HG02973 (cell line): ENCODE data around the gene RBBP8NL.

Experiments used
- ATAC-seq: cut with Tn5 transposase; IDR thresholded peaks from one replicate; pipeline ENCODE4 v1.9.1; 2021; ENCODE audit warnings: moderate library complexity; ENCODE audit not compliant: unreplicated experiment

RBBP8NL gene, protein sequence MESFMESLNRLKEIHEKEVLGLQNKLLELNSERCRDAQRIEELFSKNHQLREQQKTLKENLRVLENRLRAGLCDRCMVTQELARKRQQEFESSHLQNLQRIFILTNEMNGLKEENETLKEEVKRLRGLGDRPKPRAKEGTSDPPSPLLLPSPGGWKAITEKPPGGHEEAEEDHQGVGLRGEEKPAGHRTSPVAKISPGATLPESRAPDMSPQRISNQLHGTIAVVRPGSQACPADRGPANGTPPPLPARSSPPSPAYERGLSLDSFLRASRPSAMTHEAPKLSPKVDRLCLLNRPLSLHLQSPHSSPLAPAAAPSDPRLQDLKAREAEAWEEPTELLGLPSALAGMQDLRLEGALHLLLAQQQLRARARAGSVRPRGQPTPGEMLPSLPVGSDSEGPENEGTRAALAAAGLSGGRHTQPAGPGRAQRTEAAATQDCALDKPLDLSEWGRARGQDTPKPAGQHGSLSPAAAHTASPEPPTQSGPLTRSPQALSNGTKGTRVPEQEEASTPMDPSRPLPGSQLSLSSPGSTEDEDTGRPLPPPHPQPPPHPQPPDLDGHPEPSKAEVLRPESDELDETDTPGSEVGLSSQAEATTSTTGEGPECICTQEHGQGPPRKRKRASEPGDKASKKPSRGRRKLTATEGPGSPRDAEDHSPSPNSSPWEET

DNA sequence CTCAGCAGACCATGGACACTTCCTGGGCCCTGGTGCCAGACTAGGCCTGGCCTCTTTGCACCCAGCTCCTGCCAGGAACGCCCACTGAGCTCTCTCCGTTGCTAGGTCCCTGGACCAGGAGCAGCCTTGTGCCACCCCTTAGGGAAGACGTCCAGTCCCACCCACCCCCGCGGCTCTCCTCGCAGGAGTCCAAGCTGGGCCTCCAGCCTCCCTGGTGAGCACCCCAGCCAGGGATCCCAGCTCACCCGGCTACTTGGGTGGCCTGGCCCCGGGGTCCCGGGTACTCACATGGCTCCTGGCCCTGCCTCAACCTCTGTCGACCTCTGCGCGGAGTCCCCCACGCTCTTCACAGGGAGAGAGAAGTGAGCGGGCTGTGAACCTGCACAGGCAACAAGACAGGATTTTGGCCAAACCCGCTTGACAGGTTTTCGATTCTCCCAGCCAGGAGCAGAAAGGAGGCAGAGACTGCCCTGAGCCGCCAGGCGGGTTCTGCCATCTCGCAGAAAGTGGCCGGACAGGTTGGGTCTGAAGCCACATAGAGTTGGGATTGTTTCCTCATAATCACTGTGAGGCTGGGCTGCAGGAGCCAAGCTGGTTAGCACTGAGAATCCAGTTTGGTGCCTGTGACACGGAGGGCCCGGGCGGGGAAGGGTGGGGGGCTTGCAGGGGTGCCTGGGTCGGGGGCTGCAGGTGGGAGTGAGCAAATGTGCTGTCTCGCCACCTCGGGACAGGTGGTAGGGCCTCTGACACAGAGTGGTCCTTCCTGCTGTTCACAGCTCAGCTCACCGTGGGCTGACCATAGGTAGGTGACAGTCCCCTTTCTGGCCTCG, at the start of gene RBBP8NL:
Gene RBBP8NL, minus strand, starts transcription at position 368 of the 830 bp plus-strand sequence. CDS start 7,892 bp downstream, outside the sequence.
- no peak for ATAC-seq

DNA sequence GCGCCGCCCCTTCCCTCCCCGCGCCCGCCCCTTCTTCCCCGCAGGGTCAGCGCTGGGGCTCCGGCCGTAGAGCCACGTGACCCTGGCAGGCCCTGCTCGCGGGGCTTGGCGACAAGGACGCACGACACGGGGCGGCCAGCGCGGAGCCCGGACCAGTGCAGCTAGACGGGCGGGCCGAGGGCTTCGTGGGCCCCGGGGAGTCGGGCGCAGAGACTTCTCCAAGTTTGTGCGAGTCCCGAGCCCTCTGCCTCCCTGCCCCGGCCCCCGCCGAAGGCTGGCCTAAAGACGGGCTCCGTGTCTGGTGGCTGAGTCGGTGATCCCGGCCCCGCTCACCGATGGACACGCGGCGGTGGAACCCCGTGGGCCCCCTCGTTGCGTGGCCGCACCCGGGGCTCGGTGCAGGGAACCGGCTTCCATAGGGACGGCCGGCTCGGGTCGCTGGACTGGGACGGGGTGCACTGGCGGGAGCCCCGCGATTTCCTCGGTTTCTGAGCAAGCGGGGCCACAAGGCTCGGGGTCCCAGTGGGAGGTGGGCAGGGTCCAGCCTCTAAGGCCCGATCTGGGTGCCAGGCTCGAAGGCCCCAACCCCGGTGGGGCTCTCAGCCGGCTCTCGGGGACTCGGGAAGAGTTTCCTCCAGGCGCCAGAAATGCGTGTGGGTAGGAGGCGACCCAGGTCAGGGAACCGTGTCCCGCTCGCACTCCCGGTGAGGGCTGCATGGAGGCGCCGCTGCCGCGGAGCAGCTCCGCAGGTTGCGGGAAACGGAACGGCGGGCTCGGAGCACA, 48.9 kb upstream of the RBBP8NL start:
- ATAC-seq, result no peak

DNA sequence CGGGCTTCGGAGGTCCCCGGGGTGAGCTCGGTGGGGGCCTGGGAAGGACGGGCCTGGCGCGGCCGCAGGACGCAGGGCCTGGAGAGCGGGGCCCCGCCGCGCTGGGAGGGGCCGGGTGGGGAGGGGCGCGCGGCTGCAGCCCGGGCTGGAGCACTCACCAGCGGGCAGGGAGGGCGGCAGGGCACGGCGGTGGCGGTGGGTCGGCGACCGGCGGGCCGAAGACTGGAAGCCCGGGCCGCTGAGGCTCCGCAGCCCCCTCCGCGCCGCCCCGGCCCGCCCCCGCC, 48.4 kb upstream of the RBBP8NL start, which contains the start of gene GATA5:
Gene GATA5, minus strand, starts transcription at position 224 of the 284 bp plus-strand sequence. CDS start 474 bp downstream, outside the sequence.
- no peak for ATAC-seq

DNA sequence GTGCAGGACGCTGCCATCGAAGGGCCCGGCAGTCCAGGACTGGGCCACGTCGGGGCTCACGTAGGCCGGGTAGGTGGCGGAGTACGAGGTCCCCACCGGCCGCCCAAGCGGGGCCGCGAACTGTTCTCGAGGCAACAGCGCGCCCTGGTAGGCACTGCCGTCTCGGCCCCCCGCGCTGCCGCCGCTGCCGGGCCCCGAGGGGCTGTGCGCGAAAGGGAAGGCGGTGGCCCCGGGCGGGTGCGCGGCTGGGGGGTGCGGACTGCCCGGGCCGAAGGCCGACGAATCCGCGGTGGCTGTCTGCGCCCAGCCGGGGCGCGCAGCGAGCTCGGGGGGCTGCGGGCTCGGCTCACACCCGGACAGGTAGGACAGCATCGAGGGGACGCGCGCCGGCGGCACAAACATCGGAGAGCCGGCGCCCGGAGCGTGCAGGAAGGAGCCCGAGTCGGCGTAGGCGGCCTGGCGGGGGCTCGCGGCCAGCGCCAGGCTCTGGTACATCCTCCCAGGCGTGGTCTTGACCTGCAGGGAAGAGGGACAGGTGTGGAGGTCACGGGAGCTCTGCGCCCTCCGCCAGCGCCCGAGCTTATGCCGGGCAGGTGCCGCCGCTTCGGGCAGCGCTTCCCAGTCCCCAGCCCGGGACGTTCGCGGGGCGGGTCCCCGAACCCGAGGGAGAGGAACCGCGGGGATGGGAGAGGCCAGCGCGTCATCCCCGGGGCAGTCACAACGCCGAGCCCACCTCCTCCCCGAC, 47.9 kb upstream of the RBBP8NL start:
- ATAC-seq, result no peak

DNA sequence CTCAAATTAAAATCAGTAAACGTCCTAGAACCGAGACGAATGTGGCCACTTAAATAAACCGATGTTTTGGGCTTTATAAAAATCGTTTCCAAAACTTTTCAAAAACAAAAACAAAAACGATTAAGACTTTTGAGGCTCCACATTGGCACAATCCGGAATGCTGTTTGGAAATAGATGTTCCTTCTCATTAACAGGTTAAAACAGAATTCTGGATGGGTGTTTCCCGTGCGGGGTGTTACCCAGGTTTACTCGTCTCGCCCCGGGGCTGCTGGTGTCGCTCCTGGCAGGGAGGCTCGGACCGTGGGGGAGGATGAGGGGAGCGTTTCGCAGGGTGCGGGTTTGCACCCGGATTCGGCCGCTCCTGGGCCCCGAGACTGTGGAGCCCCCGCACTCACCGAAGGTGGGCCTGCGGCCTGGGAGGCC, 47.3 kb upstream of the RBBP8NL start:
- ATAC-seq, result no peak

DNA sequence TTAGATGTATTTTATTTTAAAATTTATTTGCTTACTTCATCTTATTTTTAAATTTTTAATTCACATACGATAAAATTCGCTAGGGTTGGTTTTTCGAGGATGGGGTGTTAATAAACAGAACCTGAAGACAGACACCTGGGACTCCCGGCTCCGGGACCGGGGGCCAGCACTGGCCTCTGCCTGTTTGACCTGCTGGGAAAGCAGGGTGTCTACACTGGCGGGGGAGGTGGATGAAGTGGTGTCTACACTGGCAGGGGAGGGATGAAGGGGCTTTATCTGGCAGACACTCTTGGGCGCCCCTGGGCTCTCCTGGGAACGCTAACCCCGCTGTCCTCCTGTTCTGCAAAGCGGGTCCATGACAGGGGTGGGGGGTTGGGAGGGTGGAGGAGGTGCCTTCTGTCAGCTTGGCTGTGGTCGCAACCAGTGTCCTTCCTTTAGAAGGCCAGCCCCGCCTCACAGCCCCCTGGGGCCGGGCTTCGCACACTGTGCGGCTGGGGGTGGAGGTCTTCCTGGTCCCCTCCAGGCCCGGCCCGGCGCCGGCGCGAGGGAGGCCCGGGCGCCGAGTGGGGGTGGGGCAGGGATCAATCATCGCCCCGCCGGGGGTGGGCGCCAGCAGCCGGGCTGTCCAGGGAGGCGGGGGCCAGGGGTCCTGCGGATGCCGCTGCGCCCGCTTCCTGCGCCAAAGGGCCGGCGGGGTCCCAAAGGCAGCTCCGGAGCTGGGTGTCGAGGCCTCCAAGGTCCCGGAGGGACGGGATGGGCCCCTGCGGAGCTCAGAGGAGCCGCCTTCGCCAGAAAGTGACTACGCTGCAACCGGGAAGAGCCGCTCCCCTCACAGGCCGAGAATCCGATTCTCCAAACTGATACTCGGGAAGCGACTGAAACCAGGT, 46.6 kb upstream of the RBBP8NL start:
- no peak for ATAC-seq

DNA sequence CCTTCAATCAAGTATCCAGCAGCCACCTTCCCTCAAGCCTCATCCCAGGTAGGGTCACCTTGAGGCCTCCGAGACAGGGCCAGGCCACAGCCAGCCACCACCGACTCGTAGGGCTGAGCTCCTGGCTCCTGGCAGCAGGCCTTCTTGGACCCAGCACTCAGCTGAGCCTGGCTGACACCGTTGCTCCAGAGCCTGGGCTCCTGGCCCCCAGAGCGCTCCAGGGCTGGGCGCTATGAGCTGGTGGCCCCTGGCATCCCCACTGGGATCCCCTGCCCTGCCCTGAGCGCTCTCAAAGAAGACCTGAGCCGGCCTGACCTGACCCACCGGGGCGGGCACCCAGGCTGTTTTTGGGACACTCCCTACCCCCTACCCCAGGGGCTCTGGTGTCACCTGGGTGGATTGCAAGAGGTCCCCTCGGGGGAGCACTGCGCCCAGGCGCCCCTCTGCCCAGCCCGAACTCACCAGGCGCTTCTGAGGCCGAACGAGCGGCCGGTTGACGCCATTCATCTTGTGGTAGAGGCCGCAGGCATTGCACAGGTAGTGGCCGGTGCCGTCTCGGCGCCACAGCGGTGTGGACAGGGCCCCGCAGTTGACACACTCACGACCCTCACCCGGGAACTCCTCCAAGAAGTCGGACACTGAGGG, 45.7 kb upstream of the RBBP8NL start:
- no peak for ATAC-seq

DNA sequence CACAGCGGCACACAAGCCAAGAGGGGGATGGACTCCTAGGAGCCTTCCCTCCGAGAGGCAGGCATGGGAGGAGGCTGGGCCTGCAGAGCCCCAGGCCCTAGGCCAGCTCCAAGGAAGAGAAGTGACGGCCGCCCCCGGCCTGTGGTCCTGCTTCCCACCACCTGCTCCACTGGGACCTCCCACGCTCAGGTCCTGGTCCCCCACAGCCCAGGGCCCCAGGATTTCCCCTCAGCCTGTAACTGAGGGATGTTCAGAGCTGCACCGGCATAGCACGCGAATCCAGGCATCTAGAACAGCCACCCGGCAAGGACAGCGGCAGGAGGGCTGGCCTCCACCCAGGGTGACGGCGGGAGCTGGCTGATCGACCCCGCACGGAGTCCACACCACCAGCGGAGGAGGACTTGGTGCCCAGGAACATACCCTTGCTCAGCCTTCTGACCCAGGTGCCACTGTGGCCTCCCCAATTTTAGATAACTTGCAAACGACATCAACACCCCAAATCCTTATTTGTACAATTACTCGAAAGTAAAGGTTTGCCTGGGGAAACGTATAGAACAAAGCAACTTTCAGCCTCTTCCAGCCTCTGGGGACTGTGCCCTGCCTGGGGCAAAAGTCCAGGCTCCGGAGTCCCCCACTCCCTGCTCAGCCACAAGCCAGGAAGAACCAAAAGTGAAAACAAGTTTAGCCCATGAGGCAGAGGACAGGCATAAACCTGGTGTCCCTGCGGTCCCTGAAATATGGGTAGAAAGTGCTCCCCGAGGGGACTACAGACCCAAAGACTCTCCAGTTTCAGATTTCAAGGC, 45.0 kb upstream of the RBBP8NL start:
- no peak for ATAC-seq

DNA sequence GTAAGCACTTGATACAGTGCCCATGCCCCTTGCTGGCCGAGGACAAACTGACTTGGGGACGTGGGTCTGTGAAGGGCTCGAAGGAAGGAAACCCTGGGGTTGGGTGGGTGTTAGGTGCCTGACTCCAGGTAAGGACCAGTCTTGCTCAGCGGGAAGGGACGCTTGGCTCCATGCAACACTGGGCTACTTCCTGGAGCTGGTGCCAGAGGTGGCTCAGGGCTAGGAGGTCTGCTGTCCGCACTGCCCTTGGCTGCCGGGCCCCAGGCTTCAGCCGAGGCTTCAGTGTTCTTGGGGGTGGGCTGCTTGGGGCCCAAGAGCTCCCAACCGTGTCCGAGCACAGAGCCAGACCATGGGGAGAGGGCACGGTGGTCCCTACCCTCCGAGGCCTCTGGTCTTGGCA, 43.1 kb upstream of the RBBP8NL start:
- no peak for ATAC-seq

DNA sequence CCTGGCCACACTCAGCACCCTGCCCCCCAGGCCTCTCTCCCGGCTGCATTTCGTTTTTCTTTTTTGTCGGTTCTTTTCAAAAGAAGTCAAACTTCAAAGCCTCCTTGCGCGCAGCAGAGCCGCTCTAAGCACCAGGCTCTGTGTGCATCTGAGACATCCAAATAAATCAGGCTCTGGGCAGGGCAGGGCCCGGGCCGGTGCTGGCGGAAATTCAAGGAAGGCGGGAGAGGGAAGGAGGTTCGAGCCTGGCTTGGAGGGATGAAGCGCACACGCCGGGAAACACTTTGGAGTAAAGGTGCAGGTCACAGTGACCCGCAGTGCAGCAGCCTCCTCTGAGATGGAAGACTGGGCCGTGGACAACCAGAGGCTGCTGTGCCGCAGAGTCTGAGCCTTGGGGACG, 42.7 kb upstream of the RBBP8NL start:
- no peak for ATAC-seq

DNA sequence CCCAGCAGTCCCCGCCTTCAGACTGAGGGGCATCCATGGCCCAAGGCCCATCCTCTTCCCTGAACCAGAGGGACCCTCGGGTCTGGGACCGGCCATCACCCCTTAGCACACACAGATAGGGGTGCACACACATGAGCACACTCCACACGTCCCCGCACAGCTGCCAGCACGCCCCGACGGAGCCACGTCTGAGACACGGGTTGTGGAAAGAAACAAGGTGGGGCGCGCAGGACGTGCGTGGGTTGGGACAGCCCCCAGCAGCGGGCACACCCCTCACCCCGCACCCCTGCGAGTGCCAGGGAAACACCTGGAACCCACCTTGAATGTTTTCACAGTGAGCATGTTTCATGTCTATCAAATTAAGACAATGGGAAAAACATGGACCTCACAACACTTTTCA, 42.0 kb upstream of the RBBP8NL start:
- ATAC-seq, result no peak

DNA sequence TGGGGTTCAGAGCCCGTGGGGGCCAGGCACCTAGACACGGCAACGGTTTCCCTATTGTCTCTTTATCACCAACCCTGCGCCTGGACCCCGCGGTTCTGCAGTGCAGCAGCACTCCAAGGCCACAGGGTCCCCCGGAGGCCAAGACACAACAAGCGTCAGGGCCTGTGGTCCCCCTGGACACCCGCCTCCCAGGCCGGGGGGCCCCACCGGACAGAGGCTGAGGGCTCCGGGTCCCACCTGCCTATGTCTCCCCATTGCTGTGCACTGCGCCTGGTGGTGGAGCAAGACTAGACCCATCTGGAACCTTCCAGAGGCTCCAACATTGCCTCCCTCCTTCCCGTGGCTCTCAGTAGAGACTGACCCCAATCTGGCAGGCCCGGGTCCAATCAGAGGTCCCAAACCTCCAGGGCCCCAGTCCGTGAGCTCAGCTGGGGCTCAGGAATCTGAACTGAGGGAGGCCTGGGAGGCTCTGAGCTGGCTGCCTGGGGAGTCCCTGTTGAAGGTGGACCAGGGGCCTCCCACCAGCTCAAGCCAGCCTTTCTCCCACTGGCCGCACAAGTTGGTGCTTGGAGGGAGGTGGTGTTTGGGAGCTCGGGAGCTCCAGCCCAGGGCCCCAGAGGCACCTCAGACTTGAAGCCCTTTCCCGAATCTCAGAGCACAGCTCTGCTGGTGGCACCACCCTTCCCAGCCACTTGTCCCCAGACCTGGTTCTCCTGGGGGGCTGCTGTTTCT, 39.6 kb upstream of the RBBP8NL start:
- ATAC-seq, result no peak

DNA sequence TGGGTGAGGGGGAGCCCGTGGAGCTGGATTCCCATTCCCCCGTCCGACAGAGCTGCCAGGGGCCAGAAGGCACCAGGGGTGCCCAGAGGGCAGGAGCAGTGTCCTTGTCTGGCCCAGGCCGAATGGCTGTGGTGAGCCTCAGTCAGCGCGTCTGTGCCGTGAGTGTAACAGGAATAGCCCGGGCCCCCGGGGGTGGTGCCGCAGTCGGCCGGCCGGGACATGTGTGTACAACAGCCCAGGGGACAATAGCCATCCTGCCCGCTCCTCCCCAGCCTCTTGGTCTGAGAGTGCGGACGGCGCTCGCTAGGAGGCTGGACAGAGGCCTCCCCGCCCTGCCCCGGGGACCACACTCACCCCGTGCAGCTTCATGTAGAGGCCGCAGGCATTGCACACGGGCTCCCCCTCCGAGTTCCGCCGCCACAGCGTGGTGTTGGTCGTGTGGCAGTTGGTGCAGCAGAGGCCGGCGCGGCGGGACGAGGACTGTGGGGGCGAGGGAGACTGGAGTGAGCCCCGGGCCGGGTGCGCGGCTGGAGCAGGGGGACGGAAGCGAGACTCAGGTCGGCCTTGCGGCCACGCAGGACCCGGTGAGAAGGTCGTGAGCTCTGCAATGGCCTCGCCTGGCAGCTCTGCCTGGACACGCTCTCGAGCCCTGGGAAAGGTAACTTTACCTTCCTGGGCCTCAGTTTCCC, 38.9 kb upstream of the RBBP8NL start:
- ATAC-seq, result no peak

DNA sequence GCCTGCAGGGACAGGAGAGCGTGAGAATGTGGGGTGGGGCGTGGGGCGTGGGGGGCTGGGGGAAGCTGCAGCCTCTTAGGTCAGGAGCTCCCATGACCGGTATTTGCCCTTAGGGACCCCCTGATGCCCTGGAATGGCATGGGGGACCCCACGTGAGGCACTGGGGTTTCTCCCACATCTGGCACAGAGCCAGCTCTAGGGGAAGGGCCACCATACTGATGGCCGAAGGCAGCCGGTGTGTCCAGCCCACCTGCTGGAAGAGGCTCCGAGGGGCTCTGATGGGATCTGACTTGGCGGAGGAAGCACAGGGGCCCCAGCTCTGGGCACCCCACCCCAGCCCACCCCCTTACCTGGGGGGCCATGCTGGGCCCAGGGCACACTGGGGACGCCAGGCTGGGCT, 37.7 kb upstream of the RBBP8NL start:
- no peak for ATAC-seq

DNA sequence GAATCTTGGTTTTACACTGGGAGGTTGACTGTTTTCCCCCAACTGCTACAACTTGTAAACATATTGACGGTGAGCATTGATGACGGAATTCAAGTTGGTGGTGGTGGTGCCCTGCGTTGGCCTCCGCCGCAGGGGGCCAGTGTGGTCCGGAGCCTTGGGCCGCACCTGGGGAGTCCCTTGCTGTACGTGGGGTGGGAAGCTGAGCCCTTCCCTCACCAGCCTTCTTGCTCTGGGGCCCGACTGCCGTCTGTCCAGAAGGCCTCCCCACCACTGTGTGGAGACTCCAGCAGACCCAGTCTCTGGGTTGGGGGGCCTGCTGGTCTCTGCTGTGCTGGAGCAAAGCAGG, 37.1 kb upstream of the RBBP8NL start:
- no peak for ATAC-seq

DNA sequence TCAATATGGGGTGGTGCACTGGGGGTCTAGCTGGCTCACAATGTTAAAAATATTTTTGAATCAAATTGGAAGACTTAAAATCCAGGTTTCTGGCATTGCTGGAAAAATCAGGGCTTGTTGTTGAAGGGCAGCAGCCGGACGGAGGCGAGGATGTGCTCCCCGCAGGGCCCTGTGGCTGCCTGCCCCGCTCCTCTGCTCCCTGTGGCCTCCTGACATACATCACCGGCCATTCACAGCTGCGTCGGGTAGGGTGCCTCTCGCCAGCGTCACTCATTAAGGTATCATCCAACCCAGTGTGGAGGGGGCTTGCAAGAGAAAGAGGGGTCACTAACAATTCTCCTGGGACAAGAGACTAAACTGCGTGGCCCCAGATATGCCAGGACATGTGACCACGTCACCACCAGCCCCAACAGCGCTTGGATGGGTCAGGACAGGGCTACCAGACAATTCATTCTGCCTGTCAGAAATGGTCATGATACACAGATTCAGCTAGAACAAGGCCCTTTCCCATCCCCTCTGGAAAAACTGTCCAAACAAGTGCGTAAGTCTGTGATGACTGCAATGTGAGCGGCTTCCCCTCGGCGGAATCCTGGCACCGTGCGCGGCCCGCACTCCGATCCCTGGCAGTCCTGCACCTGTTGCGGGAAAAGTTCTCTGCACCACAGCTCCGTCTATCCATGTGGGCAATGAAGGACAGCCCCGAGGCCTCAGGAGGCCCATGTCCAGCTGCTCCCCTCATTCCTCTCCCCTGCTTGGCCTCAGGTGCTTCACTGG, 36.5 kb upstream of the RBBP8NL start:
- no peak for ATAC-seq
